Thyroid gland (tissue), 4 donors: ENCODE results near the gene SPTBN1.

Experiments
- CTCF ChIP-seq, 6 experiments: fragments of 200-600 bp in 3 of 6; fragments of 450-650 bp in 3 of 6; sonication (generic) in 3 of 6; IDR thresholded peaks; one replicate each; pipeline ENCODE4 v1.5.1; 2016 to 2019; ENCODE audit warnings: antibody characterized with exemption in 6 of 6, mild to moderate bottlenecking in 2 of 6, inconsistent platforms in 1 of 6, moderate library complexity in 1 of 6
- POLR2A ChIP-seq, 2 donors: fragments of 450-650 bp; IDR thresholded peaks; one replicate each; pipeline ENCODE4 v1.6.1; 2017; ENCODE audit warnings: antibody characterized with exemption in 2 of 2, mild to moderate bottlenecking in 2 of 2, moderate library complexity in 1 of 2

- TF ChIP-seq CTCF (IDR thresholded peaks at IDR 0.05): no peak
- no peak for TF ChIP-seq POLR2A (IDR thresholded peaks at IDR 0.05)
Observed at GRCh38 chr2:54628957-54629356, 172.8 kb downstream of the SPTBN1 start.
